Measurements from ENCODE around the gene PI4KA. TPM values are rescaled to one million over a fixed set of nuclear protein-coding genes. Genes with fewer than 3 reads are reported as not detected.

The PI4KA gene
- total and polyA plus RNA-seq, 4 donors, result 19.4 to 47.5 (median 36.3) TPM

DNA sequence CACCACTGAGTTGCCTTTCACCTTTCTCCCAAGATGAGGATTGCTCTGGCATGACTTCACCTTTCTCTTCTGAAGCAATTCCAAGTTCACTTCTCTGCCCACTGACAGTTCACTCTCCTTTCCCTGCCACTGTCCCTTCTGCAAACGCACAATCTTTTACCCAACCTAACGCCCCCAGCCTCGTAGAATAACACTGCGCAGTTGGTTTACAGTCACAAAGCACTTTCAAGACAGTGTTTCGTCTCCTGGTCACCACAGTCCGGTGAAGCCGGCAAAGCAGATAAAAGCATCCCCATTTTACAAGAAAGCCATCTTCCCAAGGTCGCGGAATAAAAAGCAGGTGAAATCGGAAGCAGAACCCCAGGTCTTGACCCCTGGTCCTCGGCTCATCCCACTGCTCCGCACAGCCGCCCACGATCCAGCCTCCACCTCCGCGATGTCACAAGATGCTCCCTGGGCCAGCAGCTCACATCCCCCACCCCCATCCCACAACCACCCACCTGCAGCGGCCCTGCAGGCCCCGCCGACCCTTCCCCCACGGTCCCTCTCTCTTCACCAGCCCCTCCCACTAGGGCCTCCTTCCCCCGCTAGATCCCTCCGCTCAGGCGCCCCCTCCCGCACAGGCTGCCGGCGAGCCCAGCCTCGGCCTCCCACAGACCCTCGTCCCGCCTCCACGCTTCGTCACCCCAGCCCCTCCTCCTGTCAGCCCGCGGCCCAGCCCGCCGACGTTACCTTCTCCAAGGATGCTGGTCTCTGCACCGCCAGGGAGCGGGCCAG is 585 bp downstream of the PI4KA start:
- H3K9ac ChIP-seq (ENCODE audit: low read depth in 1 of 2, low read length in 2 of 2), result peak overlapping the region; percentile 62 to 84
- no peaks in the 10 kb centered on the region for H3K27me3 ChIP-seq (ENCODE audit: control insufficient read depth in 4 of 4, insufficient read depth in 4 of 4, low read length in 3 of 4)
- peak overlapping the region; percentile 62 to 88 (median 82) for H3K4me3 ChIP-seq (ENCODE audit: low read depth in 1 of 3, low read length in 3 of 3)
- no peaks in the 10 kb centered on the region for H3K9me3 ChIP-seq (ENCODE audit: control insufficient read depth in 4 of 4, low read length in 3 of 4)
- peak; percentile 80 for DNase-seq (ENCODE audit: low spot score)
- peaks cover 0 to 2% (median 0%) of the 10 kb centered on the region in 4 donors for H3K36me3 ChIP-seq (ENCODE audit: control insufficient read depth in 4 of 4, insufficient read depth in 3 of 4, low read depth in 1 of 4, low read length in 3 of 4)
- H3K4me1 ChIP-seq (ENCODE audit: control insufficient read depth in 4 of 4, insufficient read depth in 4 of 4, low read length in 3 of 4), result peaks cover 6 to 36% (median 21%) of the 10 kb centered on the region in 4 donors
- WGBS, result under 1% methylated on average over 38 of the region's 38 CpGs
- TF ChIP-seq, protein P1, sequence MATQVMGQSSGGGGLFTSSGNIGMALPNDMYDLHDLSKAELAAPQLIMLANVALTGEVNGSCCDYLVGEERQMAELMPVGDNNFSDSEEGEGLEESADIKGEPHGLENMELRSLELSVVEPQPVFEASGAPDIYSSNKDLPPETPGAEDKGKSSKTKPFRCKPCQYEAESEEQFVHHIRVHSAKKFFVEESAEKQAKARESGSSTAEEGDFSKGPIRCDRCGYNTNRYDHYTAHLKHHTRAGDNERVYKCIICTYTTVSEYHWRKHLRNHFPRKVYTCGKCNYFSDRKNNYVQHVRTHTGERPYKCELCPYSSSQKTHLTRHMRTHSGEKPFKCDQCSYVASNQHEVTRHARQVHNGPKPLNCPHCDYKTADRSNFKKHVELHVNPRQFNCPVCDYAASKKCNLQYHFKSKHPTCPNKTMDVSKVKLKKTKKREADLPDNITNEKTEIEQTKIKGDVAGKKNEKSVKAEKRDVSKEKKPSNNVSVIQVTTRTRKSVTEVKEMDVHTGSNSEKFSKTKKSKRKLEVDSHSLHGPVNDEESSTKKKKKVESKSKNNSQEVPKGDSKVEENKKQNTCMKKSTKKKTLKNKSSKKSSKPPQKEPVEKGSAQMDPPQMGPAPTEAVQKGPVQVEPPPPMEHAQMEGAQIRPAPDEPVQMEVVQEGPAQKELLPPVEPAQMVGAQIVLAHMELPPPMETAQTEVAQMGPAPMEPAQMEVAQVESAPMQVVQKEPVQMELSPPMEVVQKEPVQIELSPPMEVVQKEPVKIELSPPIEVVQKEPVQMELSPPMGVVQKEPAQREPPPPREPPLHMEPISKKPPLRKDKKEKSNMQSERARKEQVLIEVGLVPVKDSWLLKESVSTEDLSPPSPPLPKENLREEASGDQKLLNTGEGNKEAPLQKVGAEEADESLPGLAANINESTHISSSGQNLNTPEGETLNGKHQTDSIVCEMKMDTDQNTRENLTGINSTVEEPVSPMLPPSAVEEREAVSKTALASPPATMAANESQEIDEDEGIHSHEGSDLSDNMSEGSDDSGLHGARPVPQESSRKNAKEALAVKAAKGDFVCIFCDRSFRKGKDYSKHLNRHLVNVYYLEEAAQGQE (IDR thresholded peaks at IDR 0.05), result no peak
- TF ChIP-seq ATF3 (IDR thresholded peaks at IDR 0.05) (no peak), HNF4G (IDR thresholded peaks at IDR 0.05) (no peak), MAX (IDR thresholded peaks at IDR 0.05) (no peak), EGR1 (IDR thresholded peaks at IDR 0.05; ENCODE audit: low read depth in 2 of 2) (peak in 1 of 2 donors; percentile 10), TAF1 (conservative IDR thresholded peaks at IDR 0.05) (no peak), RAD21 (IDR thresholded peaks at IDR 0.05) (peak in 1 of 2 donors; percentile 3)
- H3K27ac ChIP-seq (ENCODE audit: low read depth in 1 of 2, low read length in 2 of 2), result peak overlapping the region; percentile 93 to 95

DNA sequence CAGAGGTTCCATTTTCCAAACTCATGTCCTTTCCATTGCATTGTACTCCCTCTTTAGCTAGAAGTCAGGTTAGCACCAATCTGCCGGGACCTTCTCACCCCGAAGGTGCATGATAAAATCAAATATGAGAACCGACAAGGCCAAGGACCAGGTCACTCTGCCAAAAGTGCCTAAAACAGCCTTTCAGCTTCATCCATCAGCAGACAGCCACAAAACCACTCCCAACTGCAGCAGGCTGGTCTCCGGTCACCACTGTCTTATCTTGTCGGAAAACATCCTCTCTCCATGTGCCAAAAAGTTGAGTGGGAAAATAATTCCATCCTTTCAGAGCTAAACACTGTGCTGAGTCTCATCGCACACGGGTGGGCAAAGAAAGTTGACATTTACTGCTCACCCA is 1.4 kb downstream of the PI4KA start:
- Histone ChIP-seq H3K27ac (ENCODE audit: low read depth in 1 of 2, low read length in 2 of 2) (peak overlapping the region in 1 of 2 donors; percentile 95), H3K36me3 (ENCODE audit: control insufficient read depth in 4 of 4, insufficient read depth in 3 of 4, low read depth in 1 of 4, low read length in 3 of 4) (no peaks in the 10 kb centered on the region), H3K27me3 (ENCODE audit: control insufficient read depth in 4 of 4, insufficient read depth in 4 of 4, low read length in 3 of 4) (no peaks in the 10 kb centered on the region), H3K4me3 (ENCODE audit: low read depth in 1 of 3, low read length in 3 of 3) (peak overlapping the region; percentile 8 to 82 (median 62)), H3K4me1 (ENCODE audit: control insufficient read depth in 4 of 4, insufficient read depth in 4 of 4, low read length in 3 of 4) (peaks cover 6 to 36% (median 23%) of the 10 kb centered on the region in 4 donors), H3K9ac (ENCODE audit: low read depth in 1 of 2, low read length in 2 of 2) (peak overlapping the region in 1 of 2 donors; percentile 84), H3K9me3 (ENCODE audit: control insufficient read depth in 4 of 4, low read length in 3 of 4) (no peaks in the 10 kb centered on the region)
- WGBS, result 23% methylated on average over 7 of the region's 7 CpGs
- no peak for TF ChIP-seq FOXA2 (IDR thresholded peaks at IDR 0.05)
- no peak for TF ChIP-seq RAD21 (IDR thresholded peaks at IDR 0.05)
- TF ChIP-seq JUND (IDR thresholded peaks at IDR 0.05), result no peak
- no peak for TF ChIP-seq SP1 (IDR thresholded peaks at IDR 0.05)
- TF ChIP-seq HNF4A (conservative IDR thresholded peaks at IDR 0.05), result no peak
- TF ChIP-seq GABPA (IDR thresholded peaks at IDR 0.05 in 1 of 2, conservative IDR thresholded peaks at IDR 0.05 in 1 of 2), result no peak
- TF ChIP-seq EGR1 (IDR thresholded peaks at IDR 0.05; ENCODE audit: low read depth in 2 of 2), result no peak
- no peak for TF ChIP-seq TAF1 (conservative IDR thresholded peaks at IDR 0.05)
- no peak for TF ChIP-seq CTCF (IDR thresholded peaks at IDR 0.05; ENCODE audit: low read depth, low read length, missing input control)
- TF ChIP-seq FOXA1 (IDR thresholded peaks at IDR 0.05), result no peak
- TF ChIP-seq NR2F2 (IDR thresholded peaks at IDR 0.05), result no peak
- no peak for TF ChIP-seq ZBTB33 (IDR thresholded peaks at IDR 0.05)
- TF ChIP-seq, protein P1 (IDR thresholded peaks at IDR 0.05), result no peak
- TF ChIP-seq YY1 (IDR thresholded peaks at IDR 0.05), result no peak
- no peak for TF ChIP-seq RXRA (IDR thresholded peaks at IDR 0.05)
- no peak for DNase-seq (ENCODE audit: low spot score)

Measured in liver (tissue), 9 donors.